Parathyroid adenoma (tissue), 2 donors: ENCODE measurements around the gene APOBEC4.

Experiments
- H2AFZ ChIP-seq: fragments of 300-600 bp; sonication (generic); one replicate; pipeline ENCODE4 v1.7.0; 2017; ENCODE audit warnings: antibody characterized with exemption, mild to moderate bottlenecking
- H3K27ac ChIP-seq: fragments of 300-600 bp; sonication (generic); one replicate; pipeline ENCODE4 v1.7.0; 2017
- H3K27me3 ChIP-seq: fragments of 300-600 bp; sonication (generic); one replicate; pipeline ENCODE4 v1.7.0; 2017; ENCODE audit warnings: low read length; ENCODE audit not compliant: control insufficient read depth, insufficient read depth
- H3K36me3 ChIP-seq: fragments of 300-600 bp; sonication (generic); one replicate; pipeline ENCODE4 v1.7.0; 2017; ENCODE audit warnings: low read length; ENCODE audit not compliant: control insufficient read depth, insufficient read depth
- H3K4me1 ChIP-seq: fragments of 300-600 bp; sonication (generic); one replicate; pipeline ENCODE4 v1.7.0; 2017; ENCODE audit warnings: control low read depth
- H3K4me2 ChIP-seq: fragments of 300-600 bp; sonication (generic); one replicate; pipeline ENCODE4 v1.7.0; 2017; ENCODE audit warnings: low read length
- H3K4me3 ChIP-seq: fragments of 300-600 bp; sonication (generic); one replicate; pipeline ENCODE4 v1.7.0; 2017; ENCODE audit warnings: low read depth, low read length
- H3K79me2 ChIP-seq: fragments of 300-600 bp; sonication (generic); one replicate; pipeline ENCODE4 v1.7.0; 2017; ENCODE audit warnings: control low read depth
- H3K9ac ChIP-seq: fragments of 300-600 bp; sonication (generic); one replicate; pipeline ENCODE4 v1.7.0; 2017; ENCODE audit warnings: mild to moderate bottlenecking
- H3K9me3 ChIP-seq: fragments of 300-600 bp; sonication (generic); one replicate; pipeline ENCODE4 v1.7.0; 2017; ENCODE audit warnings: low read length; ENCODE audit not compliant: control insufficient read depth
- CTCF ChIP-seq: fragments of 300-600 bp; sonication (generic); IDR thresholded peaks from one replicate; pipeline ENCODE4 v1.7.0; 2017; ENCODE audit warnings: antibody characterized with exemption, mild to moderate bottlenecking
- donor health status: primary hyperparathyroidism.

The APOBEC4 gene

GRCh38 chr1:183607322-183607980 lies 45.7 kb downstream of the APOBEC4 start:
- no peak for TF ChIP-seq CTCF
- H2AFZ ChIP-seq = no peak overlapping the region
- no peak overlapping the region for H3K4me3 ChIP-seq
- no peak overlapping the region for H3K27ac ChIP-seq
- H3K4me1 ChIP-seq = no peaks in the 10 kb centered on the region
- no peaks in the 10 kb centered on the region for H3K27me3 ChIP-seq
- no peaks in the 10 kb centered on the region for H3K79me2 ChIP-seq
- no peaks in the 10 kb centered on the region for H3K36me3 ChIP-seq
- H3K4me2 ChIP-seq = no peak overlapping the region
- H3K9me3 ChIP-seq = no peaks in the 10 kb centered on the region
- no peak overlapping the region for H3K9ac ChIP-seq

- no peak overlapping the region for H3K4me3 ChIP-seq
- H2AFZ ChIP-seq = no peak overlapping the region
- H3K4me1 ChIP-seq = no peaks in the 10 kb centered on the region
- H3K36me3 ChIP-seq = no peaks in the 10 kb centered on the region
- no peaks in the 10 kb centered on the region for H3K79me2 ChIP-seq
- H3K4me2 ChIP-seq = no peak overlapping the region
- no peaks in the 10 kb centered on the region for H3K9me3 ChIP-seq
- H3K27ac ChIP-seq = no peak overlapping the region
- TF ChIP-seq CTCF = no peak
- H3K9ac ChIP-seq = no peak overlapping the region
- H3K27me3 ChIP-seq = no peaks in the 10 kb centered on the region
Observed at GRCh38 chr1:183605904-183606303, 47.2 kb downstream of the APOBEC4 start.

GRCh38 chr1:183604815-183605214 lies 48.3 kb downstream of the APOBEC4 start:
- Histone ChIP-seq H3K4me3 (no peak overlapping the region), H3K27ac (no peak overlapping the region), H3K9me3 (no peaks in the 10 kb centered on the region), H3K36me3 (no peaks in the 10 kb centered on the region), H3K4me2 (no peak overlapping the region), H3K9ac (no peak overlapping the region), H3K79me2 (no peaks in the 10 kb centered on the region), H3K27me3 (no peaks in the 10 kb centered on the region), H2AFZ (no peak overlapping the region), H3K4me1 (no peaks in the 10 kb centered on the region)
- no peak for TF ChIP-seq CTCF

DNA sequence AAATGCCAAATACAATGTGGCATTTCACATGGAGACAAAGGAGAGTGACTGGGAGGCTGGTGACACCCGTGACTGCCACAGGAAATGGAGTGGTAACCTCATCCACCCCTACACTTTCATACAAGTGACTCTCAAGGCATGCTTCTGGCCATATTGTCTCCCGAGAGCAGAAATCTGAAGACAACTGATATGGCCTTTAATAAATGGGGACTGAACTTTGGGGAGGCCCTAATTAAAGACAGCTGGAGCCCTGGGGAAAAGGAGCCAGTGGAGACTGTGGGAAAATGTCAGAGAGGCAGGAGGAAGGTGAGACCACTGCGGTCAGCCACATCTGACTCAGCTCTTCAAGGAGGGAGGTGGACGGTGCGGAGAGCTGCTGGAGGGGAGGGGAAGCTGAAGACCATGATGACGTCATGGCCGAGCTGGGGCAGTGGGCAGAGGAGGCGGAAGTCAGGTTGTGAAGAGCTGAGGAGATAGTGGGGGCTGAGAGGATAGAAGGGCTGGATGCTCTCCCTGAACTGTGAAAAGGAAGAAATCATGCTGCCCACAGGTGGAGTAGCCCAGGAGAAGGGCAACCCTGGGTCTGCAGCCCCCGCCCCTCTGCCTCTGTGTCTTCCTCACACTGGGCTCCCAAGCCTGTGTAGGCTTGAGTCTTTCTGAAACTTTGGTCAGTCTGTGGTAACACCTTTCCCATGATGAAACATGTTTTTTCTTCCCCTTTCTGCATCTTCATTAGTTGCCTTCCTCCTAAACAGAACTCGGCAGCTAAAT lies 48.9 kb downstream of the APOBEC4 start:
- no peak overlapping the region for H3K4me3 ChIP-seq
- H3K4me2 ChIP-seq = no peak overlapping the region
- no peaks in the 10 kb centered on the region for H3K36me3 ChIP-seq
- no peaks in the 10 kb centered on the region for H3K9me3 ChIP-seq
- H2AFZ ChIP-seq = no peak overlapping the region
- no peaks in the 10 kb centered on the region for H3K79me2 ChIP-seq
- no peak for TF ChIP-seq CTCF
- no peak overlapping the region for H3K9ac ChIP-seq
- no peaks in the 10 kb centered on the region for H3K27me3 ChIP-seq
- H3K4me1 ChIP-seq = no peaks in the 10 kb centered on the region
- no peak overlapping the region for H3K27ac ChIP-seq
